Epidermal melanocyte (primary cell): Measurements from ENCODE around the gene GFOD2.
"Not testable (repeated sequence)": the region's sequence is repeated elsewhere in the genome, so short reads cannot be mapped to it uniquely, and the experiment has no call there.

Experiments used
- DNase-seq: peaks from one replicate; pipeline ENCODE4 v3.0.0; 2011; ENCODE audit warnings: low spot score; ENCODE audit not compliant: insufficient read length

Gene GFOD2, protein sequence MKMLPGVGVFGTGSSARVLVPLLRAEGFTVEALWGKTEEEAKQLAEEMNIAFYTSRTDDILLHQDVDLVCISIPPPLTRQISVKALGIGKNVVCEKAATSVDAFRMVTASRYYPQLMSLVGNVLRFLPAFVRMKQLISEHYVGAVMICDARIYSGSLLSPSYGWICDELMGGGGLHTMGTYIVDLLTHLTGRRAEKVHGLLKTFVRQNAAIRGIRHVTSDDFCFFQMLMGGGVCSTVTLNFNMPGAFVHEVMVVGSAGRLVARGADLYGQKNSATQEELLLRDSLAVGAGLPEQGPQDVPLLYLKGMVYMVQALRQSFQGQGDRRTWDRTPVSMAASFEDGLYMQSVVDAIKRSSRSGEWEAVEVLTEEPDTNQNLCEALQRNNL

GRCh38 chr16:67719048-67719777 is at the start of gene GFOD2:
GFOD2 (minus strand) TSS chr16:67719316; CDS start chr16:67685715, 33,601 bp downstream.
- DNase-seq: peak; percentile 100

DNA sequence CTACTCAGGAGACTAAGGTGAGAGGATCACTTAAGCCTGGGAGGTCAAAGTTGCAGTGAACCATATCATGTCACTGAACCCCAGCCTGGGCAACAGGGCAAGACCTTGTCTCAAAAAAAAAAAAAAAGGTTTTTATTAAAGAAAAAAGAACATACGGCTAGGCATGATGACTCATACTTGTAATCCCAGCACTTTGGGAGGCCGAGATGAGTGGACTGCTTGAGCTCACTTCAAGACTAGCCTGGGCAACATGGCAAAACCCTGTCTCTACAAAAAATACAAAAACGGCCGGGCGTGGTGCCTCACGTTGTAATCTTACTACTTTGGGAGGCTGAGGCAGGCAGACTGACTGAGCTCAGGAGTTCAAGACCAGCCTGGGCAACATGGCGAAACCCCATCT is 48.8 kb upstream of the GFOD2 start:
- DNase-seq: no peak

GRCh38 chr16:67766291-67766690 is 47.2 kb upstream of the GFOD2 start:
- no peak for DNase-seq

GRCh38 chr16:67764158-67764667 is 45.1 kb upstream of the GFOD2 start:
- DNase-seq: peak; percentile 13

- DNase-seq: no peak
Observed at GRCh38 chr16:67763066-67763465, 44.0 kb upstream of the GFOD2 start.

DNA sequence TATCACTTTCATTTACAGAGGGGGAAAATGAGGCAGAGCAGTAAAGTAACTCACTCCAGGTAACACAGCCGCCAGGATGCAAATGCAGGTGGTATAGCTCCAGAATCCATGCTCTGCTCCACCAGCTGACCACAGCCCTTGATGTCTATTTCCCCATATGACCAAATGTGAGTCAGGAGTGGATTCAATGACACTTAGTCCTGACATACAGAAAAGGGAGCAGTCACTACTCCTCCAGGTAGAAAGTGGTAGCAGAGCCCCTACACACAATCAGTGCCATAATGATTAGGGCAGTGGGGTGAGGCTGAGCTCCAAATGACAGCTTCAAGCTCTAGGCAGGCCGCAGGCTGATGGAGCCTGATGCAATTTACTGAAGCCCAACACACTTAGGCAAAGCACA is 43.3 kb upstream of the GFOD2 start:
- DNase-seq: no peak

GRCh38 chr16:67761924-67762323 is 42.8 kb upstream of the GFOD2 start:
- DNase-seq: no peak

GRCh38 chr16:67760956-67761230 is 41.8 kb upstream of the GFOD2 start:
- DNase-seq: no peak

GRCh38 chr16:67760206-67760955 is 41.3 kb upstream of the GFOD2 start:
- DNase-seq: no peak

DNA sequence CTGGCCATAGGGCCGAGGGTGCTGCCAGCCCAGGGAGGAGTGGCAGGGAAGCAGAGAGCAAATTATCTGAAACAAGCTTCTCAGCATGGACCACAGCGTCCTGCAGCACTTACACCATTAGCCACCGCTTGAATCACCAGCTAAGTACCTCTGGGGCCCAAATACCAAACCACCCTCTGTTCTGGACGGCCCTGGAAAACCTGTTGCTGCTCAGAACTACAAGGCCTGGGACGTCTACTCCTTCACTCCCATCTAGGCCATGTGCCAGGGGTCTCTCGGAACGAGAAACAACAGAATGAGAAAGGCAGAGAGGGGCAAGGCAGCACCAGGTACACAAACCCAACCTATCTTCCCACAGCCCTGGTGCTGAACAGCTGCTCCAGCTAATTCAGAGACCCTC is 39.9 kb upstream of the GFOD2 start:
- DNase-seq: no peak

GRCh38 chr16:67758006-67758405 is 38.9 kb upstream of the GFOD2 start:
- DNase-seq: no peak

- DNase-seq: no peak
Observed at GRCh38 chr16:67752641-67753040, 33.5 kb upstream of the GFOD2 start.

DNA sequence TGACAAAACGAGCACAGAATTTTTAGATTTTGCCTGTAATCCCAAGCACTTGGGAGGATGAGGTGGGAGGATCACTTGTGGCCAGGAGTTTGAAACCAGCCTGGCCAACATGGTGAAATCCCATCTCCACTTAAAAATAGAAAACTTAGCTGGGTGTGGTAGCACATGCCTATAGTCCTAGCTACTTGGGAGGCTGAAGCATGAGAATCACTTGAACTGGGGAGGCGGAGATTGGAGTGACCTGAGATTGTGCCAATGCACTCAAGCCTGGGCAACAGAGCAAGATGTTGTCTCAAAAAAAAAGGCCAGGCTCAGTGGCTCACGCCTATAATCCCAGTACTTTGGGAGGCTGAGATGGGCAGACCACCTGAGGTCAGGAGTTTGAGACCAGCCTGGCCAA is 32.2 kb upstream of the GFOD2 start:
- DNase-seq: not testable (repeated sequence)

DNA sequence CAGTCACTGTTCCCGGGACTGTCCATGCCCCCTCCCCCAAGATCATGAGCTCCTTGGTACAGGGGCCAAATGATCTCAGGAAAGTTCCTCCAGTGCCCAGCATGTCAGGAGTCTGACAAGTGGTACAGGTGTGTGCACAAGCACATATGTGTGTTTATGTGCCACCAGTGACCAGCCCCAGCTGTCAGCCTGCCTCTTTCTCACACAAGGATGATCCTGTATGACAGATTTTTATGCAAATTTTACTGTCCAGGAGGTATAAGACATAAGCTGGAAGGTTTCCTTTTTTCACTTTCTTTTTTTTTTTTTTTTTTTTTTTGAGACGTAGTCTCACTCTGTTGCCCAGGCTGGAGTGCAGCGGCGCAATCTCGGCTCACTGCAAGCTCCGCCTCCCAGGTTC is 31.4 kb upstream of the GFOD2 start:
- no peak for DNase-seq

- DNase-seq: no peak
Observed at GRCh38 chr16:67749436-67750078, 30.4 kb upstream of the GFOD2 start.

DNA sequence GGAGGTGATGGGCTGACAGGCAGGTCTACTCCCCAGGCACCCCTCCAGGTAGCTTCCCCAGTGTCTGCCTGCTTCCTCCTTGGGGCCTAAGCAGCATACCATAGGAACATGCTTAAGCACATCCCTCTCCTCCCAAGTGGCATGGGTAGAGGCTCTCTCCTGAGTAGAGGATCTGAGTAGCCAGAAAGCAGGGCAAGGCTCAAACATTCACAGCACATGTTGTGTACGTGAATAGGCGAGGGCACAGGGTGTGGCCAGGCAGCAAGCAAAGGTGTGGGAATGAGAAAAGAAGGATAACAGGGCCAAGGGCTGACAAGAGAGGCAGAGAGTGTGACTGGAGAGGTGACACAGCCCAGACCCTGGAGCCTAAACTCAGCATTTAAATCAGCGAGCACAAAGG is 29.7 kb upstream of the GFOD2 start:
- no peak for DNase-seq

- no peak for DNase-seq
Observed at GRCh38 chr16:67746846-67747245, 27.7 kb upstream of the GFOD2 start.

GRCh38 chr16:67741118-67741517 is 22.0 kb upstream of the GFOD2 start:
- DNase-seq: no peak

- no peak for DNase-seq
Observed at GRCh38 chr16:67740391-67740790, 21.3 kb upstream of the GFOD2 start.

- DNase-seq: no peak
Observed at GRCh38 chr16:67736858-67737257, 17.7 kb upstream of the GFOD2 start.

DNA sequence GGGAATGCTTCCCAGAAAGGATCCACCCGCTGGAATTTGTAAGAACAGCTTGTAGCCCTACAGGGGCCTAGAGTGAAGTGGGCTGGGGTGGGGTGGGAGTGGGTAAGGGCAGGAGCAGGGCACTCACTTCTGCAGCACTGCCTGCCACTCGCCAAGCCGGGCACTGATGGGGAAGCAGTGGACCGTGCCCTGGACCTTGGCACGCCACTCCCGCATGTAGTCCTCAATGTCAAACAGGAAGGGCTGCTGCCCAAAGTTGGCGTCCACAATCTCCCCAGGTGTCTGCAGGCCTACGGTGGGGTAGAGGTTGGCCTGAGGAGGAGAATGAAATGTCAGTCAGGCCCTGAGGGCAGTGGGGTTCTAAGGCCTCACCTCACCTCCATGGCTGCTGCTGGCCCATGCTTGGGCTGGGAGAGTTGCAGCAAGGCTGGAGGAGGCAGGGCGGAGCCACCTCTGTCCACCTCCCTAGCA is 15.7 kb upstream of the GFOD2 start:
- DNase-seq: no peak
